HG03575 (cell line): ENCODE results near the gene EDN1.

Experiments
- ATAC-seq: cut with Tn5 transposase; IDR thresholded peaks from one replicate; pipeline ENCODE4 v1.9.1; 2021; ENCODE audit not compliant: unreplicated experiment, insufficient number of reproducible peaks, low FRiP score; ENCODE audit errors: extremely low read depth

EDN1 gene

GRCh38 chr6:12289933-12290820 lies at the start of gene EDN1:
EDN1 (plus strand) TSS chr6:12290361; CDS start chr6:12290630, 269 bp downstream.
- ATAC-seq = no peak

GRCh38 chr6:12241493-12242175 lies 48.5 kb upstream of the EDN1 start:
- no peak for ATAC-seq

- ATAC-seq = no peak
These were observed 47.0 kb upstream of the EDN1 start for GRCh38 chr6:12243169-12243568.

- no peak for ATAC-seq
These were observed 44.8 kb upstream of the EDN1 start for GRCh38 chr6:12245360-12245759.

GRCh38 chr6:12245763-12246718 lies 44.1 kb upstream of the EDN1 start:
- ATAC-seq = no peak

- no peak for ATAC-seq
These were observed 43.3 kb upstream of the EDN1 start for GRCh38 chr6:12246900-12247299.

- no peak for ATAC-seq
These were observed 40.4 kb upstream of the EDN1 start for GRCh38 chr6:12249541-12250382.

- no peak for ATAC-seq
These were observed 39.8 kb upstream of the EDN1 start for GRCh38 chr6:12250383-12250770.

- no peak for ATAC-seq
These were observed 36.0 kb upstream of the EDN1 start for GRCh38 chr6:12254210-12254609.

GRCh38 chr6:12258191-12258590 lies 32.0 kb upstream of the EDN1 start:
- no peak for ATAC-seq

- no peak for ATAC-seq
These were observed 31.5 kb upstream of the EDN1 start for GRCh38 chr6:12258591-12259075.

- ATAC-seq = no peak
These were observed 29.6 kb upstream of the EDN1 start for GRCh38 chr6:12260458-12261093.

- no peak for ATAC-seq
These were observed 28.7 kb upstream of the EDN1 start for GRCh38 chr6:12261502-12261901.

GRCh38 chr6:12262236-12263061 lies 27.7 kb upstream of the EDN1 start:
- ATAC-seq = no peak

GRCh38 chr6:12263403-12263802 lies 26.8 kb upstream of the EDN1 start:
- no peak for ATAC-seq

- no peak for ATAC-seq
These were observed 25.5 kb upstream of the EDN1 start for GRCh38 chr6:12264671-12265070.

- no peak for ATAC-seq
These were observed 24.9 kb upstream of the EDN1 start for GRCh38 chr6:12265296-12265695.
